K562 (cell line): ENCODE measurements around the gene EID2. TPM values are rescaled to one million over a fixed set of nuclear protein-coding genes. Genes with fewer than 3 reads are reported as not detected.

Experiments used
- BRD4 ChIP-seq: fragments of 200-600 bp; sonication (generic); IDR thresholded peaks from 2 replicates; pipeline ENCODE4 v1.6.1; 2017; ENCODE audit warnings: inconsistent platforms
- EGR1 ChIP-seq: fragments of 450-650 bp; conservative IDR thresholded peaks from 2 replicates; pipeline ENCODE4 v1.6.1; 2017; ENCODE audit warnings: mild to moderate bottlenecking
- FOXA3 ChIP-seq, 2 experiments: fragments of 450-650 bp in 1 of 2; sonication (generic) in 1 of 2; formaldehyde crosslinking; IDR thresholded peaks in 1 of 2; conservative IDR thresholded peaks in 1 of 2; 2 replicates each; pipeline versions ENCODE4 v1.4.0 to v1.8.0; 2020 to 2022; ENCODE audit warnings: mild to moderate bottlenecking in 2 of 2, missing genetic modification reagents in 1 of 2
- MECOM ChIP-seq: fragments of 250-450 bp; sonication (Bioruptor Pico); IDR thresholded peaks from 2 replicates; pipeline ENCODE4 v1.8.0; 2022; ENCODE audit warnings: inconsistent platforms
- MTA3 ChIP-seq: fragments of 450-650 bp; formaldehyde crosslinking; IDR thresholded peaks from 2 replicates; pipeline ENCODE4 v1.6.1; 2017; ENCODE audit warnings: mild to moderate bottlenecking, borderline replicate concordance
- NR2C2 ChIP-seq, 2 experiments: fragments of 200-800 bp in 1 of 2; sonication (Bioruptor generic) in 1 of 2; sonication (generic) in 1 of 2; formaldehyde crosslinking in 1 of 2; IDR thresholded peaks; 2 replicates each; pipeline versions ENCODE4 v1.6.1 to v1.8.0; 2016 to 2022; ENCODE audit warnings: mild to moderate bottlenecking in 1 of 2, missing compliant biosample characterization in 1 of 2, missing genetic modification characterization in 1 of 2, missing genetic modification reagents in 1 of 2
- RCOR1 ChIP-seq, 2 experiments: IDR thresholded peaks; 2 replicates each; pipeline ENCODE4 v1.6.1; 2012; ENCODE audit warnings: low read depth in 2 of 2, low read length in 2 of 2, borderline replicate concordance in 1 of 2, improper control_type of control experiment in 1 of 2
- STAG1 ChIP-seq: sonication (generic); formaldehyde crosslinking; IDR thresholded peaks from 2 replicates; pipeline ENCODE4 v1.5.0; 2020; ENCODE audit warnings: missing genetic modification reagents, borderline replicate concordance
- TCF7L2 ChIP-seq: fragments of 150-350 bp; IDR thresholded peaks from 2 replicates; pipeline ENCODE4 v1.6.1; 2016; ENCODE audit warnings: low read depth, mild to moderate bottlenecking, low read length, moderate library complexity
- ZNF347 ChIP-seq: fragments of 450-650 bp; formaldehyde crosslinking; IDR thresholded peaks from 2 replicates; pipeline ENCODE4 v1.4.0; 2020; ENCODE audit warnings: low read depth, mild to moderate bottlenecking, moderate library complexity
- ZNF507 ChIP-seq: conservative IDR thresholded peaks from 2 replicates; pipeline ENCODE4 v1.6.1; 2017; ENCODE audit warnings: missing genetic modification characterization, missing compliant biosample characterization
- polyA plus RNA-seq, 8 experiments: library from polyadenylated mRNA; depleted of rRNA in 4 of 8; stranded (reverse) in 5 of 8; unstranded in 3 of 8; fragments of >200 nt; fragmentation: Nextera tagmentation in 2 of 8; fragmentation: Illumina TruSeq in 1 of 8; extraction: Ambion mirVana in 2 of 8; extraction: Trizol in 1 of 8; gene quantifications; 2 replicates each; pipeline versions ENCODE4 v1.2.1 to v1.2.3, GENCODE V29; 2011 to 2014; ENCODE audit warnings: inconsistent platforms in 1 of 8, missing spikeins in 1 of 8
- total RNA-seq, 7 experiments: library from RNA; depleted of rRNA in 6 of 7; stranded (reverse); fragments of >200 nt in 6 of 7; fragmentation: Illumina TruSeq in 2 of 7; extraction: Trizol in 2 of 7; gene quantifications; 2 replicates each; pipeline versions ENCODE4 v1.2.1 to v1.2.3, GENCODE V29; 2011 to 2021; ENCODE audit warnings: low replicate concordance in 1 of 7
- TF ChIP-seq, protein P1 (sequence below), 2 experiments: IDR thresholded peaks; 2 replicates each; pipeline ENCODE4 v1.6.1; 2011; ENCODE audit warnings: borderline replicate concordance in 1 of 2, control low read depth in 1 of 2, low read depth in 1 of 2, low read length in 1 of 2, mild to moderate bottlenecking in 1 of 2, mixed read lengths in 1 of 2, moderate library complexity in 1 of 2; ENCODE audit not compliant: insufficient read depth in 1 of 2, insufficient read length in 1 of 2, poor library complexity in 1 of 2, severe bottlenecking in 1 of 2; ENCODE audit errors: extremely low read depth in 1 of 2
- TF ChIP-seq, protein P2 (sequence below): fragments of 450-650 bp; IDR thresholded peaks from 2 replicates; pipeline ENCODE4 v1.6.1; 2016; ENCODE audit warnings: borderline replicate concordance
- TF ChIP-seq, protein P3 (sequence below): fragments of 250-450 bp; sonication (Bioruptor Pico); IDR thresholded peaks from 2 replicates; pipeline ENCODE4 v1.5.0; 2021
- TF ChIP-seq, protein P4 (sequence below), 3 experiments: fragments of 200-800 bp in 1 of 3; fragments of 250-450 bp in 1 of 3; fragments of 450-650 bp in 1 of 3; sonication (Bioruptor Pico) in 1 of 3; sonication (Bioruptor generic) in 1 of 3; formaldehyde crosslinking in 1 of 3; IDR thresholded peaks; 2 replicates each; pipeline versions ENCODE4 v1.6.1 to v1.8.0; 2016 to 2022; ENCODE audit warnings: mild to moderate bottlenecking in 2 of 3, missing genetic modification characterization in 2 of 3, missing compliant biosample characterization in 1 of 3, moderate library complexity in 1 of 3

EID2 gene
- total and polyA plus RNA-seq, 9 of the 15 experiments (the other 6 are each of a cell fraction or from before 2014, with no cell fraction given) = 2.5 to 18.5 (median 11.3) TPM

DNA sequence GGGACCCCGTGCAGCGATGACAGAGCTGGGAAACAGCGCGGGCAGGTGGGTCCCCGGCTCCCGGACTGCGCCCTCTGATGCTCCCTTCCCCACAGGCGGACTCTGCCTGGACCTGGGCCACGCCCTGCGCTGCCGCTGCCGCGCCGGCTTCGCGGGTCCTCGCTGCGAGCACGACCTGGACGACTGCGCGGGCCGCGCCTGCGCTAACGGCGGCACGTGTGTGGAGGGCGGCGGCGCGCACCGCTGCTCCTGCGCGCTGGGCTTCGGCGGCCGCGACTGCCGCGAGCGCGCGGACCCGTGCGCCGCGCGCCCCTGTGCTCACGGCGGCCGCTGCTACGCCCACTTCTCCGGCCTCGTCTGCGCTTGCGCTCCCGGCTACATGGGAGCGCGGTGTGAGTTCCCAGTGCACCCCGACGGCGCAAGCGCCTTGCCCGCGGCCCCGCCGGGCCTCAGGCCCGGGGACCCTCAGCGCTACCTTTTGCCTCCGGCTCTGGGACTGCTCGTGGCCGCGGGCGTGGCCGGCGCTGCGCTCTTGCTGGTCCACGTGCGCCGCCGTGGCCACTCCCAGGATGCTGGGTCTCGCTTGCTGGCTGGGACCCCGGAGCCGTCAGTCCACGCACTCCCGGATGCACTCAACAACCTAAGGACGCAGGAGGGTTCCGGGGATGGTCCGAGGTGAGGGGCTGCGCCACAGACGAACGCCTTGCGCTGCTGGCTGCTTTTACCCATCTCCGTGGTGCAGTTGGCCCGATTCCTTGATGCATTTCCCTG is 32.8 kb downstream of the EID2 start (continued):
- TF ChIP-seq, protein P1, sequence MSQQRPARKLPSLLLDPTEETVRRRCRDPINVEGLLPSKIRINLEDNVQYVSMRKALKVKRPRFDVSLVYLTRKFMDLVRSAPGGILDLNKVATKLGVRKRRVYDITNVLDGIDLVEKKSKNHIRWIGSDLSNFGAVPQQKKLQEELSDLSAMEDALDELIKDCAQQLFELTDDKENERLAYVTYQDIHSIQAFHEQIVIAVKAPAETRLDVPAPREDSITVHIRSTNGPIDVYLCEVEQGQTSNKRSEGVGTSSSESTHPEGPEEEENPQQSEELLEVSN (IDR thresholded peaks at IDR 0.05; ENCODE audit: borderline replicate concordance in 1 of 2, extremely low read depth in 1 of 2, insufficient read depth in 1 of 2, insufficient read length in 1 of 2, low read depth in 1 of 2, low read length in 1 of 2, poor library complexity in 1 of 2, severe bottlenecking in 1 of 2) = peak; percentile 100
- TF ChIP-seq FOXA3 (CRISPR knock-in tag; conservative IDR thresholded peaks at IDR 0.05 in 1 of 2, IDR thresholded peaks at IDR 0.05 in 1 of 2) = peak in 1 of 2 experiments; percentile 64; a peak in 1 of 4 replicates
- TF ChIP-seq, protein P2, sequence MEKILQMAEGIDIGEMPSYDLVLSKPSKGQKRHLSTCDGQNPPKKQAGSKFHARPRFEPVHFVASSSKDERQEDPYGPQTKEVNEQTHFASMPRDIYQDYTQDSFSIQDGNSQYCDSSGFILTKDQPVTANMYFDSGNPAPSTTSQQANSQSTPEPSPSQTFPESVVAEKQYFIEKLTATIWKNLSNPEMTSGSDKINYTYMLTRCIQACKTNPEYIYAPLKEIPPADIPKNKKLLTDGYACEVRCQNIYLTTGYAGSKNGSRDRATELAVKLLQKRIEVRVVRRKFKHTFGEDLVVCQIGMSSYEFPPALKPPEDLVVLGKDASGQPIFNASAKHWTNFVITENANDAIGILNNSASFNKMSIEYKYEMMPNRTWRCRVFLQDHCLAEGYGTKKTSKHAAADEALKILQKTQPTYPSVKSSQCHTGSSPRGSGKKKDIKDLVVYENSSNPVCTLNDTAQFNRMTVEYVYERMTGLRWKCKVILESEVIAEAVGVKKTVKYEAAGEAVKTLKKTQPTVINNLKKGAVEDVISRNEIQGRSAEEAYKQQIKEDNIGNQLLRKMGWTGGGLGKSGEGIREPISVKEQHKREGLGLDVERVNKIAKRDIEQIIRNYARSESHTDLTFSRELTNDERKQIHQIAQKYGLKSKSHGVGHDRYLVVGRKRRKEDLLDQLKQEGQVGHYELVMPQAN = 0 out of 2 replicates have a peak, but pooled peaks have one; percentile 48
- TF ChIP-seq EGR1 = 0 out of 2 replicates have a peak, but pooled peaks have one; percentile 30
- TF ChIP-seq BRD4 = no peak
- no peak for TF ChIP-seq ZNF347
- no peak for TF ChIP-seq TCF7L2
- TF ChIP-seq MECOM = no peak
- TF ChIP-seq MTA3 = 0 out of 2 replicates have a peak, but pooled peaks have one; percentile 54
- TF ChIP-seq, protein P3, sequence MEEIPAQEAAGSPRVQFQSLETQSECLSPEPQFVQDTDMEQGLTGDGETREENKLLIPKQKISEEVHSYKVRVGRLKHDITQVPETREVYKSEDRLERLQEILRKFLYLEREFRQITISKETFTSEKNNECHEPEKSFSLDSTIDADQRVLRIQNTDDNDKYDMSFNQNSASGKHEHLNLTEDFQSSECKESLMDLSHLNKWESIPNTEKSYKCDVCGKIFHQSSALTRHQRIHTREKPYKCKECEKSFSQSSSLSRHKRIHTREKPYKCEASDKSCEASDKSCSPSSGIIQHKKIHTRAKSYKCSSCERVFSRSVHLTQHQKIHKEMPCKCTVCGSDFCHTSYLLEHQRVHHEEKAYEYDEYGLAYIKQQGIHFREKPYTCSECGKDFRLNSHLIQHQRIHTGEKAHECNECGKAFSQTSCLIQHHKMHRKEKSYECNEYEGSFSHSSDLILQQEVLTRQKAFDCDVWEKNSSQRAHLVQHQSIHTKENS = no peak
- TF ChIP-seq ZNF507 = no peak
- TF ChIP-seq STAG1 = peak; percentile 33; the same call in 1 of the 2 replicates
- 0 out of 2 replicates have a peak, but pooled peaks have one; percentile 40 for TF ChIP-seq NR2C2 (CRISPR knock-in tag; IDR thresholded peaks at IDR 0.05)
- no peak for TF ChIP-seq NR2C2 (tag; IDR thresholded peaks at IDR 0.05)
- TF ChIP-seq, protein P4, sequence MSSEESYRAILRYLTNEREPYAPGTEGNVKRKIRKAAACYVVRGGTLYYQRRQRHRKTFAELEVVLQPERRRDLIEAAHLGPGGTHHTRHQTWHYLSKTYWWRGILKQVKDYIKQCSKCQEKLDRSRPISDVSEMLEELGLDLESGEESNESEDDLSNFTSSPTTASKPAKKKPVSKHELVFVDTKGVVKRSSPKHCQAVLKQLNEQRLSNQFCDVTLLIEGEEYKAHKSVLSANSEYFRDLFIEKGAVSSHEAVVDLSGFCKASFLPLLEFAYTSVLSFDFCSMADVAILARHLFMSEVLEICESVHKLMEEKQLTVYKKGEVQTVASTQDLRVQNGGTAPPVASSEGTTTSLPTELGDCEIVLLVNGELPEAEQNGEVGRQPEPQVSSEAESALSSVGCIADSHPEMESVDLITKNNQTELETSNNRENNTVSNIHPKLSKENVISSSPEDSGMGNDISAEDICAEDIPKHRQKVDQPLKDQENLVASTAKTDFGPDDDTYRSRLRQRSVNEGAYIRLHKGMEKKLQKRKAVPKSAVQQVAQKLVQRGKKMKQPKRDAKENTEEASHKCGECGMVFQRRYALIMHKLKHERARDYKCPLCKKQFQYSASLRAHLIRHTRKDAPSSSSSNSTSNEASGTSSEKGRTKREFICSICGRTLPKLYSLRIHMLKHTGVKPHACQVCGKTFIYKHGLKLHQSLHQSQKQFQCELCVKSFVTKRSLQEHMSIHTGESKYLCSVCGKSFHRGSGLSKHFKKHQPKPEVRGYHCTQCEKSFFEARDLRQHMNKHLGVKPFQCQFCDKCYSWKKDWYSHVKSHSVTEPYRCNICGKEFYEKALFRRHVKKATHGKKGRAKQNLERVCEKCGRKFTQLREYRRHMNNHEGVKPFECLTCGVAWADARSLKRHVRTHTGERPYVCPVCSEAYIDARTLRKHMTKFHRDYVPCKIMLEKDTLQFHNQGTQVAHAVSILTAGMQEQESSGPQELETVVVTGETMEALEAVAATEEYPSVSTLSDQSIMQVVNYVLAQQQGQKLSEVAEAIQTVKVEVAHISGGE (CRISPR knock-in tag; IDR thresholded peaks at IDR 0.05) = peak in 1 of 3 experiments; percentile 73; a peak in 2 of 6 replicates
- TF ChIP-seq RCOR1 (IDR thresholded peaks at IDR 0.05; ENCODE audit: borderline replicate concordance in 1 of 2, low read depth in 2 of 2, low read length in 2 of 2) = peak in 1 of 2 experiments; percentile 38; a peak in 1 of 4 replicates
